Spleen (tissue), 11 donors: Measurements from ENCODE around the gene C10orf62. TPM values are rescaled to one million over a fixed set of nuclear protein-coding genes. Genes with fewer than 3 reads are reported as not detected.
A peak's percentile ranks its signal among the peaks of the same experiment; 100 is the strongest.

Source experiments
- DNase-seq: peaks from one replicate; pipeline ENCODE4 v3.0.0-alpha.2; 2020
- H3K27ac ChIP-seq, 8 donors: fragments of 200-600 bp; sonication (generic) in 7 of 8; 1 replicate in 4 of 8; 2 replicates in 4 of 8; pipeline versions ENCODE4 v1.5.0 to v1.8.0; 2016 to 2021; ENCODE audit warnings: inconsistent platforms in 4 of 8, mild to moderate bottlenecking in 4 of 8, moderate library complexity in 1 of 8
- H3K27me3 ChIP-seq, 7 donors: fragments of 200-600 bp; sonication (generic) in 6 of 7; replicated peaks in 1 of 7; 1 replicate in 4 of 7; 2 replicates in 3 of 7; pipeline versions ENCODE4 v1.5.0 to v1.8.0; 2016 to 2021; ENCODE audit warnings: inconsistent platforms in 3 of 7, mild to moderate bottlenecking in 1 of 7
- H3K36me3 ChIP-seq, 6 donors: fragments of 200-600 bp; sonication (generic) in 5 of 6; 1 replicate in 4 of 6; 2 replicates in 2 of 6; pipeline versions ENCODE4 v1.5.0 to v1.8.0; 2016 to 2021; ENCODE audit warnings: inconsistent platforms in 2 of 6
- H3K4me1 ChIP-seq, 6 donors: fragments of 200-600 bp; sonication (generic) in 5 of 6; 1 replicate in 3 of 6; 2 replicates in 3 of 6; pipeline versions ENCODE4 v1.5.0 to v1.8.0; 2016 to 2021; ENCODE audit warnings: inconsistent platforms in 3 of 6
- H3K4me3 ChIP-seq, 8 donors: fragments of 200-600 bp; sonication (generic) in 7 of 8; 1 replicate in 4 of 8; 2 replicates in 4 of 8; pipeline versions ENCODE4 v1.5.0 to v1.8.0; 2016 to 2021; ENCODE audit warnings: inconsistent platforms in 4 of 8, mild to moderate bottlenecking in 4 of 8, moderate library complexity in 2 of 8
- H3K9me3 ChIP-seq, 8 donors: fragments of 200-600 bp; sonication (generic) in 7 of 8; 1 replicate in 4 of 8; 2 replicates in 4 of 8; pipeline versions ENCODE4 v1.5.0 to v1.8.0; 2016 to 2021; ENCODE audit warnings: inconsistent platforms in 4 of 8
- POLR2A ChIP-seq, 3 donors: fragments of 450-650 bp; IDR thresholded peaks; one replicate each; pipeline ENCODE4 v1.5.1; 2017; ENCODE audit warnings: antibody characterized with exemption in 3 of 3, mild to moderate bottlenecking in 1 of 3
- POLR2AphosphoS5 ChIP-seq, 3 donors: sonication (generic); formaldehyde crosslinking; IDR thresholded peaks; one replicate each; pipeline ENCODE4 v1.5.1; 2017; ENCODE audit warnings: antibody characterized with exemption in 3 of 3
- WGBS, 5 donors: extraction: QIAGEN DNeasy Blood & Tissue Kit in 3 of 5; methylation state at CpG; one replicate each; pipeline versions ENCODE4 v1.1.5 to v1.1.7; 2013 to 2018; 5-methylcytosine and 5-hydroxymethylcytosine counted together
- intact Hi-C: fragments of 100-400 bp; cut with DNase I; formaldehyde crosslinking; loops from one replicate; pipeline ENCODE4 v1.15.0; 2023; ENCODE audit warnings: low total_unique reads
- polyA plus RNA-seq, 3 donors: library from polyadenylated mRNA; stranded (reverse); fragments of 200-250 nt; gene quantifications; one replicate each; pipeline ENCODE4 v1.2.1, GENCODE V29; 2013
- total RNA-seq, 7 donors: library from RNA; depleted of rRNA in 3 of 7; stranded (reverse); fragments of >200 nt in 3 of 7; fragmentation: NEBNext Ultra II Directional in 4 of 7; extraction: Animal tissue kit (Norgen Biotek cat#: 25700) in 4 of 7; gene quantifications; one replicate each; pipeline versions ENCODE4 v1.1.0 to v1.2.1, GENCODE V29; 2016 to 2021
- TF ChIP-seq, protein P1 (sequence below), 11 experiments: fragments of 200-600 bp in 7 of 11; fragments of 450-650 bp in 4 of 11; sonication (generic) in 4 of 11; IDR thresholded peaks in 8 of 11; conservative IDR thresholded peaks in 3 of 11; 1 replicate in 7 of 11; 2 replicates in 4 of 11; pipeline versions ENCODE4 v1.4.0 to v1.8.0; 2016 to 2021; ENCODE audit warnings: antibody characterized with exemption in 11 of 11, inconsistent platforms in 4 of 11, mild to moderate bottlenecking in 1 of 11
- donor health status: healthy with polysubstance abuse.
- donor health status: DM: no; HTN: no; CAD: no; lungs with moderate emphysema.
- donor health status: DM: no; HTN: no; CAD: no.
- donor health status: Bipolar disorder and iron deficiency.
- donor health status: healthy.
- donor health status: DM: no; HTN: no; CAD: no.
- donor health status: DM: yes; HTN: yes; CAD: no.

Gene C10orf62
- total and polyA plus RNA-seq, 10 donors: not detected

DNA sequence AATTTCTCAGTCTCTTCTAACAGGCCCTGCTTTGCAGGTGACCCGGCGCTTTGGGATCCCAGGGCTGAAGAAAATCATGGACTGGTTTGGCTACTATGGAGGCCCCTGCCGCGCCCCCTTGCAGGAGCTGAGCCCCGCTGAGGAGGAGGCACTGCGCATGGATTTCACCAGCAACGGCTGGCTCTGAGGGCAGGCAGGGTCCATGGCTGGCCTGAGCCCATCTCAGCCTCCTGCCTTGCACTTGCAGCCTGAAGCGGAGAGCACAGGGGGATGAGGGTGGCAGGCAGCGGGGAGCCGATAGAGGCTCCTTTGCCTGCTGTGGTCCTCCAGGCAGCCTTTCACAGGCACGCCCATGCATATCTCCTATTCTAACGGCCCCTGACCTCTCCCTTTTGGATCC is 22.0 kb downstream of the C10orf62 start:
- H3K9me3 ChIP-seq: no peaks in the 10 kb centered on the region
- no peak overlapping the region for H3K4me3 ChIP-seq
- H3K27ac ChIP-seq: no peak overlapping the region
- TF ChIP-seq, protein P1, sequence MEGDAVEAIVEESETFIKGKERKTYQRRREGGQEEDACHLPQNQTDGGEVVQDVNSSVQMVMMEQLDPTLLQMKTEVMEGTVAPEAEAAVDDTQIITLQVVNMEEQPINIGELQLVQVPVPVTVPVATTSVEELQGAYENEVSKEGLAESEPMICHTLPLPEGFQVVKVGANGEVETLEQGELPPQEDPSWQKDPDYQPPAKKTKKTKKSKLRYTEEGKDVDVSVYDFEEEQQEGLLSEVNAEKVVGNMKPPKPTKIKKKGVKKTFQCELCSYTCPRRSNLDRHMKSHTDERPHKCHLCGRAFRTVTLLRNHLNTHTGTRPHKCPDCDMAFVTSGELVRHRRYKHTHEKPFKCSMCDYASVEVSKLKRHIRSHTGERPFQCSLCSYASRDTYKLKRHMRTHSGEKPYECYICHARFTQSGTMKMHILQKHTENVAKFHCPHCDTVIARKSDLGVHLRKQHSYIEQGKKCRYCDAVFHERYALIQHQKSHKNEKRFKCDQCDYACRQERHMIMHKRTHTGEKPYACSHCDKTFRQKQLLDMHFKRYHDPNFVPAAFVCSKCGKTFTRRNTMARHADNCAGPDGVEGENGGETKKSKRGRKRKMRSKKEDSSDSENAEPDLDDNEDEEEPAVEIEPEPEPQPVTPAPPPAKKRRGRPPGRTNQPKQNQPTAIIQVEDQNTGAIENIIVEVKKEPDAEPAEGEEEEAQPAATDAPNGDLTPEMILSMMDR (IDR thresholded peaks at IDR 0.05 in 8 of 11, conservative IDR thresholded peaks at IDR 0.05 in 3 of 11): no peak
- TF ChIP-seq POLR2A (IDR thresholded peaks at IDR 0.05) (no peak), POLR2AphosphoS5 (IDR thresholded peaks at IDR 0.05) (no peak)
- no peaks in the 10 kb centered on the region for H3K36me3 ChIP-seq
- H3K4me1 ChIP-seq: no peaks in the 10 kb centered on the region
- WGBS, 5 donors: 87 to 96% (median 93%) methylated on average over 5 to 12 of the region's 12 CpGs
- DNase-seq: peak; percentile 51
- intact Hi-C loops: no loop called here
- no peaks in the 10 kb centered on the region for H3K27me3 ChIP-seq

DNA sequence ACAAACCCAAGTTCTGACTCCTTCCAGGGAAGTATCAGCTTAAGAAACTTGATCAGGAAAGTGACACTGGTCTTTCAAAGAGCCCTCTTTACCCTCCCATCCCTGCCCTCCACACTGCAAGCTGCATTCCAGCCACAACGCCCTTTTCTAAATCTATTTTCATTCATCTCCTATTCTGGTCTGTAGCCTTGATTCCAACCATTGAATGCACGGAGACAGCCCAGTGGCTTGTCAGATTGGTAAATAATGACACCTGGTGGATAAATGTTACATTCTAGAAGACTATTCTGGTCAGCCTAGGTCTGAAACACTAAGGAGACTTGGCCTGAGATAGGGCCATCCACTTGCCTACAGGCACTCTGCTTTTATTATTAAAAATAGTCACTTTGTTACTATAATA is 22.9 kb downstream of the C10orf62 start:
- WGBS, 5 donors: 49 to 75% (median 57%) methylated on average over 2 of the region's 2 CpGs
- intact Hi-C loops: no loop called here
- H3K27ac ChIP-seq: no peak overlapping the region
- TF ChIP-seq POLR2A (IDR thresholded peaks at IDR 0.05): no peak
- TF ChIP-seq, protein P1 (IDR thresholded peaks at IDR 0.05 in 8 of 11, conservative IDR thresholded peaks at IDR 0.05 in 3 of 11): peak in 6 of 11 experiments; percentile 19 to 47 (median 26)
- DNase-seq: no peak
- no peaks in the 10 kb centered on the region for H3K36me3 ChIP-seq
- no peaks in the 10 kb centered on the region for H3K9me3 ChIP-seq
- H3K27me3 ChIP-seq: no peaks in the 10 kb centered on the region
- no peaks in the 10 kb centered on the region for H3K4me1 ChIP-seq
- H3K4me3 ChIP-seq: no peak overlapping the region

DNA sequence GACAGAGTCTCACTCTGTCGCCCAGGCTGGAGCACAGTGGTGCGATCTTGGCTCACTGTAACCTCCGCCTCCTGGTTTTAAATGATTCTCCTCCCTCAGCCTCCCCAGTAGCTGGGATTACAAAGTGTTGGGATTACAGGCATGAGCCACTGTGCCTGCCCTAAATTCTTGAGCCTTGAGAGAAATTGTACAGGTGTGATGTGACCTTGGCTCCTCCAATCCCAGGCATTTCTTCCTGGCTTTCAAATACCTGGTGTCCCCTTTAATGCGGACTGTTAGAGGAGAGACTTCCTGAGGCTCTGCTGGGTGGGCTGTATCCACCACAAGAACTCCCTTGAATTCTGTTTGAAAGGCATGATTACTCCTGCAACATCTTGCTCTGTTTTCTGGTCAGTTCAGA is 28.8 kb downstream of the C10orf62 start:
- DNase-seq: peak; percentile 5
- H3K36me3 ChIP-seq: no peaks in the 10 kb centered on the region
- no peaks in the 10 kb centered on the region for H3K27me3 ChIP-seq
- no peak overlapping the region for H3K4me3 ChIP-seq
- no peaks in the 10 kb centered on the region for H3K4me1 ChIP-seq
- WGBS, 5 donors: 86 to 94% (median 94%) methylated on average over 4 of the region's 4 CpGs
- H3K9me3 ChIP-seq: no peaks in the 10 kb centered on the region
- intact Hi-C loops: no loop called here
- TF ChIP-seq POLR2AphosphoS5 (IDR thresholded peaks at IDR 0.05) (no peak), POLR2A (IDR thresholded peaks at IDR 0.05) (no peak)
- TF ChIP-seq, protein P1 (IDR thresholded peaks at IDR 0.05 in 8 of 11, conservative IDR thresholded peaks at IDR 0.05 in 3 of 11): no peak
- H3K27ac ChIP-seq: no peak overlapping the region

DNA sequence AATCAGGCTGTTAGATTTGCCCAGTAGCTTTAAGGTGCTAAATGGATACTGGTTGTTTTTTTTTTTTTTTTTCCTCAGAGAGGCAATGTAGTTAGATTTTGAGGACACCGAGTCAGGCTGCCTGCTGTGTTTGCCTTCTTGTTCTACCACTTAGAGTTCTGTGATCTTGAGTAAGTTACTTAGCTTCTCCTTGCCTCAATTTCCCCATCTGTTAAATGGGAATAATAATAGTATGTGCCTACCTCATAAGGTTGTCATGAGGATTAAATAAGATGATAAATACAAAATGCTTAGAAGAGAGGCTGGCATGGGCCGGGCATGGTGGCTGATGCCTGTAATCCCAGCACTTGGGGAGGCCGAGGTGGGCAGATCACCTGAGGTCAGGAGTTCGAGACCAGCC is 29.2 kb downstream of the C10orf62 start:
- H3K4me1 ChIP-seq: no peaks in the 10 kb centered on the region
- H3K27me3 ChIP-seq: no peaks in the 10 kb centered on the region
- WGBS, 5 donors: 92 to 96% (median 94%) methylated on average over 4 of the region's 4 CpGs
- TF ChIP-seq POLR2A (IDR thresholded peaks at IDR 0.05): no peak
- no peak for TF ChIP-seq POLR2AphosphoS5 (IDR thresholded peaks at IDR 0.05)
- TF ChIP-seq, protein P1 (IDR thresholded peaks at IDR 0.05 in 8 of 11, conservative IDR thresholded peaks at IDR 0.05 in 3 of 11): no peak
- H3K36me3 ChIP-seq: no peaks in the 10 kb centered on the region
- intact Hi-C loops: no loop called here
- DNase-seq: peak; percentile 12
- H3K4me3 ChIP-seq: no peak overlapping the region
- H3K27ac ChIP-seq: no peak overlapping the region
- no peaks in the 10 kb centered on the region for H3K9me3 ChIP-seq
